ENCODE data around the gene TTC22.

- TF ChIP-seq RAD21 (IDR thresholded peaks at IDR 0.05; ENCODE audit: low read depth) (no peak), CEBPB (IDR thresholded peaks at IDR 0.05) (no peak), TAF1 (IDR thresholded peaks at IDR 0.05; ENCODE audit: low read depth) (no peak)
Observed at GRCh38 chr1:54795356-54795665, 5.8 kb downstream of the TTC22 start.

All from Ishikawa (cell line).